ENCODE measurements around the gene SNAPC1. TPM values are rescaled to one million over a fixed set of nuclear protein-coding genes. Genes with fewer than 3 reads are reported as not detected.

Gene SNAPC1
- total and polyA plus RNA-seq, 11 donors, result 5.9 to 9.0 (median 6.5) TPM

GRCh38 chr14:61747342-61747741, 14.9 kb upstream of the SNAPC1 start:
- TF ChIP-seq, protein P1, sequence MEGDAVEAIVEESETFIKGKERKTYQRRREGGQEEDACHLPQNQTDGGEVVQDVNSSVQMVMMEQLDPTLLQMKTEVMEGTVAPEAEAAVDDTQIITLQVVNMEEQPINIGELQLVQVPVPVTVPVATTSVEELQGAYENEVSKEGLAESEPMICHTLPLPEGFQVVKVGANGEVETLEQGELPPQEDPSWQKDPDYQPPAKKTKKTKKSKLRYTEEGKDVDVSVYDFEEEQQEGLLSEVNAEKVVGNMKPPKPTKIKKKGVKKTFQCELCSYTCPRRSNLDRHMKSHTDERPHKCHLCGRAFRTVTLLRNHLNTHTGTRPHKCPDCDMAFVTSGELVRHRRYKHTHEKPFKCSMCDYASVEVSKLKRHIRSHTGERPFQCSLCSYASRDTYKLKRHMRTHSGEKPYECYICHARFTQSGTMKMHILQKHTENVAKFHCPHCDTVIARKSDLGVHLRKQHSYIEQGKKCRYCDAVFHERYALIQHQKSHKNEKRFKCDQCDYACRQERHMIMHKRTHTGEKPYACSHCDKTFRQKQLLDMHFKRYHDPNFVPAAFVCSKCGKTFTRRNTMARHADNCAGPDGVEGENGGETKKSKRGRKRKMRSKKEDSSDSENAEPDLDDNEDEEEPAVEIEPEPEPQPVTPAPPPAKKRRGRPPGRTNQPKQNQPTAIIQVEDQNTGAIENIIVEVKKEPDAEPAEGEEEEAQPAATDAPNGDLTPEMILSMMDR (IDR thresholded peaks at IDR 0.05), result no peak
- no peak for TF ChIP-seq POLR2A (IDR thresholded peaks at IDR 0.05)
- Histone ChIP-seq H3K4me3 (no peak overlapping the region), H3K4me1 (peaks cover 0 to 46% (median 22%) of the 10 kb centered on the region in 12 donors), H3K36me3 (peaks cover 0 to 65% (median 52%) of the 10 kb centered on the region in 9 donors), H3K27me3 (no peaks in the 10 kb centered on the region), H3K27ac (peak overlapping the region in 5 of 12 donors; percentile 7 to 94 (median 32)), H3K9me3 (no peaks in the 10 kb centered on the region)
- WGBS, 4 donors, result 69 to 87% (median 86%) methylated on average over 3 of the region's 3 CpGs
- DNase-seq, result no peak
- no peak for ATAC-seq
- intact Hi-C loops (cut with DNase I), result loop anchor here in 1 of 10 donors (10.0 kb wide), 1 partner anchor 87 kb away; no protein-coding TSS in a partner anchor

GRCh38 chr14:61749264-61749663, 13.0 kb upstream of the SNAPC1 start:
- peak in 2 of 4 donors; percentile 17 to 24 for ATAC-seq
- WGBS, 4 donors, result 13 to 27% (median 20%) methylated on average over 3 of the region's 3 CpGs
- H3K36me3 ChIP-seq, result peaks cover 0 to 45% (median 33%) of the 10 kb centered on the region in 9 donors
- peak overlapping the region; percentile 5 to 73 (median 65) for H3K4me3 ChIP-seq
- no peaks in the 10 kb centered on the region for H3K27me3 ChIP-seq
- H3K27ac ChIP-seq, result peak overlapping the region in 11 of 12 donors; percentile 2 to 94 (median 91)
- H3K9me3 ChIP-seq, result no peaks in the 10 kb centered on the region
- intact Hi-C loops (cut with DNase I), result loop anchor here in 1 of 10 donors (10.0 kb wide), 1 partner anchor 86 kb away; no protein-coding TSS in a partner anchor
- peaks cover 0 to 53% (median 22%) of the 10 kb centered on the region in 12 donors for H3K4me1 ChIP-seq
- no peak for DNase-seq
- TF ChIP-seq POLR2A (IDR thresholded peaks at IDR 0.05), result no peak
- TF ChIP-seq, protein P1 (IDR thresholded peaks at IDR 0.05), result no peak

- peak overlapping the region in 11 of 12 donors; percentile 27 to 94 (median 91) for H3K27ac ChIP-seq
- DNase-seq, result no peak
- WGBS, 4 donors, result 35 to 54% (median 51%) methylated on average over 3 of the region's 3 CpGs
- intact Hi-C loops (cut with DNase I), result loop anchor here in 2 of 10 donors (5.0 to 10.0 kb wide), 2 partner anchors 53 to 85 kb away; partner anchors contain the start of gene HIF1A (in 1 of the 2)
- ATAC-seq, result peak; percentile 33 to 67 (median 56)
- H3K4me3 ChIP-seq, result peak overlapping the region; percentile 37 to 73 (median 65)
- peaks cover 0 to 53% (median 22%) of the 10 kb centered on the region in 12 donors for H3K4me1 ChIP-seq
- H3K27me3 ChIP-seq, result no peaks in the 10 kb centered on the region
- TF ChIP-seq, protein P1 (IDR thresholded peaks at IDR 0.05), result no peak
- no peak for TF ChIP-seq POLR2A (IDR thresholded peaks at IDR 0.05)
- H3K36me3 ChIP-seq, result peaks cover 0 to 39% (median 30%) of the 10 kb centered on the region in 9 donors
- no peaks in the 10 kb centered on the region for H3K9me3 ChIP-seq
Measured at GRCh38 chr14:61749867-61750266, 12.4 kb upstream of the SNAPC1 start.

GRCh38 chr14:61750708-61751474, 11.3 kb upstream of the SNAPC1 start:
- no peaks in the 10 kb centered on the region for H3K27me3 ChIP-seq
- H3K4me3 ChIP-seq, result peak overlapping the region; percentile 37 to 73 (median 65)
- ATAC-seq (peak; percentile 95 to 98 (median 97)), DNase-seq (peak; percentile 89 to 94 (median 91))
- TF ChIP-seq POLR2A (IDR thresholded peaks at IDR 0.05), result peak in 1 of 2 donors; percentile 88
- TF ChIP-seq, protein P1 (IDR thresholded peaks at IDR 0.05), result no peak
- no peaks in the 10 kb centered on the region for H3K9me3 ChIP-seq
- H3K27ac ChIP-seq, result peak overlapping the region; percentile 65 to 94 (median 92)
- H3K4me1 ChIP-seq, result peaks cover 0 to 53% (median 22%) of the 10 kb centered on the region in 12 donors
- H3K36me3 ChIP-seq, result peaks cover 0 to 29% (median 21%) of the 10 kb centered on the region in 9 donors
- intact Hi-C loops (cut with DNase I), result loop anchor here in 1 of 10 donors (1.0 to 5.0 kb wide), 2 partner anchors 11 to 54 kb away; partner anchors contain the start of genes HIF1A and SNAPC1
- 2 to 26% (median 4%) methylated on average over 29 to 54 of the region's 54 CpGs for WGBS, 4 donors

All from heart left ventricle (tissue), 16 donors.